Measurements from ENCODE around the gene PDE6D. TPM values are rescaled to one million over a fixed set of nuclear protein-coding genes. Genes with fewer than 3 reads are reported as not detected.

Gene PDE6D
- total and polyA plus RNA-seq, 2 experiments from 2014 or later, result 47.3 to 64.8 TPM

GRCh38 chr2:231810905-231811304, 29.8 kb upstream of the PDE6D start:
- H3K27me3 ChIP-seq, result no peaks in the 10 kb centered on the region
- H3K4me1 ChIP-seq (ENCODE audit: low read depth), result no peaks in the 10 kb centered on the region
- DNase-seq (ENCODE audit: low read depth in 1 of 2, low spot score in 1 of 2), result peak in 1 of 2 donors; percentile 78
- H3K4me3 ChIP-seq, result no peak overlapping the region
- no peaks in the 10 kb centered on the region for H3K9me3 ChIP-seq (ENCODE audit: low read depth)
- no peak for TF ChIP-seq CTCF (IDR thresholded peaks at IDR 0.05; ENCODE audit: low read depth, low read length)
- no peak overlapping the region for H3K27ac ChIP-seq
- H3K36me3 ChIP-seq, result peaks cover 14% of the 10 kb centered on the region

GRCh38 chr2:231807020-231807419, 25.9 kb upstream of the PDE6D start:
- Histone ChIP-seq H3K27me3 (no peaks in the 10 kb centered on the region), H3K36me3 (peaks cover 26% of the 10 kb centered on the region), H3K27ac (no peak overlapping the region), H3K4me1 (ENCODE audit: low read depth) (no peaks in the 10 kb centered on the region), H3K4me3 (no peak overlapping the region), H3K9me3 (ENCODE audit: low read depth) (no peaks in the 10 kb centered on the region)
- no peak for TF ChIP-seq CTCF (IDR thresholded peaks at IDR 0.05; ENCODE audit: low read depth, low read length)
- no peak for DNase-seq (ENCODE audit: low read depth in 1 of 2, low spot score in 1 of 2)

DNA sequence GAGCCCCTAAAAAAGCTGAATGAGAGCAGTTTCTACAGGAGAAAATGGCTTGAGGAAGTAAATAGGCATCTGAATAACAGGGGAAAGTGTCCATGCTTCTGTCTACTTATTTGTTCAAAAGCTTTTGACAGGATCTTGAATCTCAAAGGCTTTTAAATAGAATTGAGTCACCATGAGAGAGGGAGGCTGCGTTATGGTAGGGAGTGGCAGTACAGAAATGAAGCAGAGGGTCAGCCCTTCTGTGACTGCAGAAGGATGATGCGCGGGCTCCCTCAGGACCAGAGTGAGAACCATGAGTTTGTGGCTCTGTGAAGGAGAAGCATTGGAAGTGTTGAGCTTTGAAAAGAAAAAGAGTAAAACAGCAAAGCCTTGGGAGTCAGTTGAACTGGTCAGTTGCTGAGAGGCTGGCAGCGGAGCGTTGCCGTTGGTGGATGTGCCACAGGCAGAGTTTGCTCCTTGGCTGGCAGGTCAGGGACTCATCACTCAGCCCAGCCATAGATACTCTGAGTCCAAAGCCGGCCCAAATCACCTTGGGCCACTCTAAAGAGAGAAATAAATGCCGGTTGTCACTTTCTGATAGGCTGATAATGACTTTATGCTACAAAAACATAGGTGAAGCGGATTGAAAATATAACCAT, 22.5 kb upstream of the PDE6D start:
- H3K27me3 ChIP-seq, result no peaks in the 10 kb centered on the region
- H3K27ac ChIP-seq, result no peak overlapping the region
- H3K9me3 ChIP-seq (ENCODE audit: low read depth), result no peaks in the 10 kb centered on the region
- no peak overlapping the region for H3K4me3 ChIP-seq
- no peaks in the 10 kb centered on the region for H3K4me1 ChIP-seq (ENCODE audit: low read depth)
- no peak for DNase-seq (ENCODE audit: low read depth in 1 of 2, low spot score in 1 of 2)
- TF ChIP-seq CTCF (IDR thresholded peaks at IDR 0.05; ENCODE audit: low read depth, low read length), result no peak
- peaks cover 37% of the 10 kb centered on the region for H3K36me3 ChIP-seq

DNA sequence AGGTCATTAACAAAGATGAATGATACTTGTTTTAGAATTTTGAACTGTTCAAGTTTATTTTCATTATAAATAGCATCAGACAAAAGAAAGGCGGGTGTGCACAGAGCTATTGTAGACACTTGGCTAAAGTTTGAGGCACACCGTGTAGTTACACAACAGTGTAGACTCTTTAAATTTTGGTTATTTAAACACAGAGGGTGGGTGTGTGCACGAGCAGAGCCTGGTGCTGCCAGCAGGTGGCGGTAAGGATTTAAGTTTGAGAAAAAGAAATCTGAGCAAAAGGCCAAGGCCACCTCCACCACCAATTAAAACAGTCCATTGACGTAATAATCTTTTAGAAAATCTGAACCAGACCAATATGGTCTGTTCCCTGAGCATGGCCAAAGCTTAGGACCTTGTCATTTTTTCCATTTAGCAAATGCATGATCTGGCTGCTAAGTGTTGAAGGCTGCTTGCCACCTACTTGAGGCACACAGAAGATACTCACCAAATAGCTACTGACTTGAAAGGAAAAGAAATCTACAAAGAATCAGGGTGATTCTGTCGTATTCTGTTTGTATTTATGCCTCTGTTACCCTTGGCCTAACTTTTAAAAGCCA, 19.5 kb upstream of the PDE6D start:
- Histone ChIP-seq H3K27me3 (no peaks in the 10 kb centered on the region), H3K36me3 (peaks cover 38% of the 10 kb centered on the region)

GRCh38 chr2:231795525-231796327, 14.6 kb upstream of the PDE6D start:
- Histone ChIP-seq H3K36me3 (peaks cover 33% of the 10 kb centered on the region), H3K27me3 (no peaks in the 10 kb centered on the region), H3K27ac (peak overlapping the region; percentile 40), H3K4me3 (no peak overlapping the region), H3K9me3 (ENCODE audit: low read depth) (no peaks in the 10 kb centered on the region), H3K4me1 (ENCODE audit: low read depth) (no peaks in the 10 kb centered on the region)
- DNase-seq (ENCODE audit: low read depth in 1 of 2, low spot score in 1 of 2), result peak; percentile 36 to 73
- peak; percentile 39 for TF ChIP-seq CTCF (IDR thresholded peaks at IDR 0.05; ENCODE audit: low read depth, low read length)

More for the DNA sequence above, 19.5 kb upstream of the PDE6D start:
- Histone ChIP-seq H3K9me3 (ENCODE audit: low read depth) (no peaks in the 10 kb centered on the region), H3K27ac (no peak overlapping the region), H3K4me3 (no peak overlapping the region), H3K4me1 (ENCODE audit: low read depth) (no peaks in the 10 kb centered on the region)
- DNase-seq (ENCODE audit: low read depth in 1 of 2, low spot score in 1 of 2), result peak; percentile 42 to 51
- TF ChIP-seq CTCF (IDR thresholded peaks at IDR 0.05; ENCODE audit: low read depth, low read length), result peak; percentile 76
